Measurements from ENCODE around the gene ZNF148.

Gene ZNF148

DNA sequence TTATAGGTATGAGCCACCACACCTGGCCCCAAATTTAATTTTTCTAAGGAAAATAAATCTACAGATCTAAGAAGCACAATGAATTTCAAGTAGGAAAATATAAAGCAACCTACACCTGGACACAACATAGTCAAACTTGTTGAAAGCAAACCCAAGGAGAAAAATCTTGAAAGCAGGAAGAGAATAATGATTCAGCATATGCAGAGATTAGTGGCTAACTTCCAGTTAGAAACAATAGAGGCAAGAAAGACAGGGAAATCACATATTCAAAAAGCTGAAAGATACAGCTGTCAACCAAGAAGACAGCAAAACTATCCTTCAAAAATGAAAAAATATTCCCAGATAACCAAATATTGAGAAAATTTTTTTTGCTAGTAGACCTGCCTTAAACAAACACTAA lies 49.4 kb downstream of the ZNF148 start:
- DNase-seq = no peak

DNA sequence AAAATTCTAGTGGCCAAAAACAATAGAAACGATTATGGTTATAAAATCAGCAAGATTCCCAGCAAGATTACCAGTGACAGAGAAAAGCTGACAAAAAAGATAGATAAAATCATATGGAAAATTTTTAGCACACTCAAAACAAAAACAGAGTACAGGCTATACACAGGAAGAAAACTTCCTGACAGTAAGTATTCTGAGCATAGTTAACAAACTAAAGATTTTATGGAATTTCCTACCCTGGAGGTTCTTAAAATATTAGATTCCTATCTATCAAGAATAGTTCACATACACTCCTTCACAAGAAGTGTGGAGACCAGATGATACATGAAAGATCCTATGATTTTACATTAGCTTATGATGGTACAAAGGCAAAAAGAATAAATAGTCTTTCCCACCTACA lies 50.8 kb downstream of the ZNF148 start:
- no peak for DNase-seq

DNA sequence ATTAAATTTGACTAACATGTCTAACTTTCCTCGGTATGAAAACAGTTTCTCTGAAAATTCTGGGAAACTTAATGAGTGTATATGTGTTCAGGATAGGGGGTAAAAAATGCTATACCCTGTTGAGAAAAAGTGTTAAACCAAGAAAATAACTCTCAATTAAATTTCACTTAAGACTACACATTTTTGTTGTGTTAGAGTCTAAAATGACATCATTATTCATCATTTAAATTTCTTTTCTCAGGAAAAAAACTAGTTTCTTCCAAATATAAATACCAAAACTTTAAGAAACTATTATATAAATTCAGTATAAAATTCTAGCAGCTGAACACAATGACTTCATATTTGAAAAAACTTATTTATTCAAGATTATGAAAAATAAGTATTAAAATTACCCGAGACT lies 52.2 kb downstream of the ZNF148 start:
- no peak for DNase-seq

DNA sequence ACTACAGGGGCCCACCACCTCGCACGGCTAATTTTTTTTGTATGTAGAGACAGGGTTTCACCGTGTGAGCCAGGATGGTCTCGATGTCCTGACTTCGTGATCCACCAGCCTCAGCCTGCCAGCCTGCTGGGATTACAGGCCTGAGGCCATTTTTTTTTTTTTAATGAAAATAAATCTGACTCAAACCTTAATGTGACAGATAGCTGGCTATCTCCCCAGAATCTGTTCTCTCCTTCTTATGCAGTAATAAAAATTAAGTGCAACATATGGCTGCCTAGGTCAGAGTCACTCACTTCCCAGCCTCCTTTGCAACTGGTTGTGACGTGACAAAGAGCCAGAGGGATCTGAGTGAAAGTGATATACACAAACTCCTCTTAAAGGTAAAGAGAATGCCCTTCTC lies 53.0 kb downstream of the ZNF148 start:
- DNase-seq = no peak

DNA sequence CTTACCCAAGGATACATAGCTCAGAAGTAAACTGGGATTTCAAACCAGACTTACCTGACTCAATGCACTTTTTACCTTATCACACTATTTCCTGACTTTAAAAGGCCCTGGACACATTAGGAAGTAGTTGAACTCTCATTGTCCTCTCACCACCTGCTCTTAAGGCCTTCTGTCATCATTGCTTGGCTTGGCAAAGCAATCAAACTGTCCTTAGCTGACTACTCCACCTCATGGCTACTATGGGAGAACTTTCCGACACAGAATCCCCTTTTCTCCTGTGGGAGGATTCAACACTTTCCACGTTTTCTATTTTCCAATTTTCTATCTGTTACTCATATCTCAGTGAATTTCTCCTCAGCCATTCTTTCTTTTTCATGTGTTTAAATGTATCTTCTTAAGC lies 55.4 kb downstream of the ZNF148 start:
- DNase-seq = no peak

DNA sequence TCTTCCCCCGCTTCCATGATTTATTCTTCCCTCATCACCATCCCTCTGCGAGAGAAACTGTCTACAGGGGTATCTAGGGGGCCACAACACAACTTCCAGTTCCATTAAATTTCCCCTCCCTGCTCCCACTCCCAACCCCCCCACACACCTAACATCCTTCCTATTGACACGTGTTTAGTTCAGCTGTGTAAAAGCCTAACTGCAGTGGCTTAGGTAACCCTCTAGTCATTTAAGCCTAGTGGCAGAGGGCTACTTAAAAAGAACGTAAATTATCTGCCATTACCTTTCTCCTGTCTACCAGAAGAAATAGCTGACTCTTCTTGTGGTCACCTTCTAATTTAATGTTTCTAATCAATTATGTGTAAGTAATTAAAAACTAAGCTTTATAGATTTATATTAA lies 56.3 kb downstream of the ZNF148 start:
- no peak for DNase-seq

DNA sequence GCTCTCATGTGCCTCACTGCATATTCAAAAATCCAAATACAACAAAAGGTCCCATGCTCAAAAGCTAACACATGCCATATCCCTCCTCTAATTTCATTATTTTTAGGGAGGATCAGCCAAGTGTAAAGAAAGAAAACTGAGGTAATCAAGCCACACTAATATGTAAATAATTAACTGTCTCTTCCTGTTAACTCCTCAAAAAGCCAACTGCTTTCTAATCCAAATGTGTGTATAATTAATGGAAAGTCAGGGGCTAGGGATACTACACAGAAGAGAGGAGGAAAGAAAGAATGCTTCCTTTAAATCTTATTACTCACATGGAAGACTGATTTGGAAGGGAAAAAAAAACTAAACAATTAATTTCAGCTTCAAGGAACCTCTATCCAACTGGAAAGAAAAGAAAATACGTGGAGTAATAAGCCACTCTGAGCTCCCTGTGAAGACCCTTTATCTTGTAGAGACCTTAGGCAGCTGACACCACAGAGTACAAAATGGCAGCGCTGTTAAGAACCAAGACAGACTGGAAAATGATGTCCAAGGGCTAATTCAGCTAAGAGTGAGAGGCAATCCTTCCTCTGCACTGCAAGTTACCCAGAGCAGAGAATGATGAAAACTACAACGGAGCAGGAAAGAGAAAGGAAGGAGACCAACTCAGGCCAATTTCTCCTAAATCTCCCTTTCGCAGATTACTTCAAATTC lies 56.8 kb downstream of the ZNF148 start:
- no peak for DNase-seq

DNA sequence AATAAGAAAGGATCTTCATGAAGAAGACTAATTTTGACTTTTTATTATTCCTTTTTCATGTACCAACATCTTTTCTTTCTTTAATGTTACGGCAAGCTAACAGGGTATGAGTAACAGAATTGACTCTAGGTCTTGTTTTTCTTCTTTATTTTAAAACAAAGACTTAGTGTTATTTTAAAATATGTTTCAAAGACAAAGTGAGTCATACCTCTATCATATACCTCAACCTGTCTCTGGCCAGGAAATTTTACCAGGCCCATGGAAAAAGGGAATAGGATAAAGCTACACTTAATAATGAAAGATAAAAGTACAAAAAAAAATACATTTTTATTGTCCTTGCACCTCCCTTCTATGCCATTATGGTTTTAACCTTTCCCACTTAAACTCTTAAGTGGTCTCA lies 57.4 kb downstream of the ZNF148 start:
- DNase-seq = no peak

DNA sequence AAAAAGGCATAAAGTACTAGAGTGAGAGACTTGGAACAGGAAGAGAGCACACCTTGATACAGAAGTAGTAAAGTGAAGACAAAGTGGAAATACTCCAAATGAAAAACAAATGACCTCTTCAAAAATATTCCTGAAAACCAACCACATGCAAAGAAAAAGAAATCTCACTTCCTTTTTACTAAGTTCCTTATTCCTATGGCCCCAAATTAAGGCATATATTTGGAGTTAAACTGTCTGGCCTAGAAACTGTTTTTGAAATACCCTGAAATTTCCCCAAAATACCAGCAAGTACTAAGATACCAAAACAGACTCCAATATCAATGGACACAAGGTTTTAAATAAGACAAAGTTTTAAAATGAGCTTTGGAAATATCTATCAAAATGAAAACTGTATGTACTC lies 58.2 kb downstream of the ZNF148 start:
- no peak for DNase-seq

DNA sequence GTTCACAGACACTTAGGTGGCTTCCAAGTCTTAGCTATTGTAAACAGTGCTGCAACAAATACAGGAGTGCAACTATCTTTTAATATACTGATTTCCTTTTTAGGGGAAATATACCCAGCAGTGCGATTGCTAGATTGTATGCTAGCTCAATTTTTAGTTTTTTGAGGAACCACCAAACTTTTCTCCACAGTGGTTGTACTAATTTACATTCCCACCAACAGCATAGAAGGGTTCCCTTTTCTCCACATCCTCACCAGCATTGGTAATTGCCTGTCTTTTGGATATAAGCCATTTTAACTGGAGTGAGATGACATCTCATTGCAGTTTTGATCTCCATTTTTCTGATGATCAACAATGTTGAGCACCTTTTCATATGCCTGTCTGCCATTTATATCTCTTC lies 58.9 kb downstream of the ZNF148 start:
- DNase-seq = no peak

DNA sequence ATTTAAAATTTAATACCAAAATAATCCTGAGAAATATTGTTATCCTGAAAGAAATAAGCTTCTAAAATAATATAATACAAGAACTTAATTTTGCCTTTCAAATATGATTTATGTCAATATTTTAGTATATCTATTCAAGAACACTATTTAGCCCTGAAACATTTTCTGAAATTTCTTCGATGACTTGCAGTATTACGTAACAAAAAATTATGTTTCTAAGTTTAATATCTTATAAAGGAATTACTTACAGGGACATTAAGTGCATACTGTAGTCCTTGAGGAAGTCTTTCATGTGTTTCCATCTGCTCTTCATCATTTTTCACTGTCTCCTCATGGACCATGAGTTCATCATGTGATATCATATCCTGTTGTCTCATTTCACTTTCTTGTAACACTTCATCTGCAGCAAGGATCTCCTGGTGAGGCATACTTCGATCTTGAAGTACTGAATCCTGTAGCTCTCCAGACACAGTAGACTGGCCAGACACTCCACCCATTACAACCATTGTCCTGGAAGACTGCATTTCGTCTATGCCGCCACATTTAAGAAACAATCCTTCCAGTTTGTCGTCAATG lies 62.0 kb downstream of the ZNF148 start:
- DNase-seq = peak; percentile 37

DNA sequence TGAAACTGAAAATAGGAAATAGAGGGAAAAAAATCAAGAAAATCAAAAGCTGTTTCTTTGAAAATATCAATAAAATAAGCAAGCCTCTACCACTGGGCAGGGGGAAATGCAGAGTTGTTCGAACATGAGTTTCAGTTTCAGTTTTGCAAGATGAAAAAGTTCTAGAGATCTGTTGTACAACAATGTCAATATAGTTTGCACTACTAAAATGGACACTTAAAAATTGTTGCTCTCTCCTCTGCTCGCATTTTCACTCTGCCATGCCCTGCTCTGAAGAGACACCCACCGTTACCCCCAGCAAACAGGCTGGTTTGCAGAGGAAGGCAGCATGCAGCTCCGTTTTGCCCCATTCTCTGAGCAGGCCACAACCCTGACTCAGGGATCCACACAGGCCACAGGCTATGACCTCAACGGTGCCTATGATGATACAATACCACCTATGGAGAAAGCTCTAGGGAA lies 64.5 kb downstream of the ZNF148 start:
- DNase-seq = peak; percentile 60

DNA sequence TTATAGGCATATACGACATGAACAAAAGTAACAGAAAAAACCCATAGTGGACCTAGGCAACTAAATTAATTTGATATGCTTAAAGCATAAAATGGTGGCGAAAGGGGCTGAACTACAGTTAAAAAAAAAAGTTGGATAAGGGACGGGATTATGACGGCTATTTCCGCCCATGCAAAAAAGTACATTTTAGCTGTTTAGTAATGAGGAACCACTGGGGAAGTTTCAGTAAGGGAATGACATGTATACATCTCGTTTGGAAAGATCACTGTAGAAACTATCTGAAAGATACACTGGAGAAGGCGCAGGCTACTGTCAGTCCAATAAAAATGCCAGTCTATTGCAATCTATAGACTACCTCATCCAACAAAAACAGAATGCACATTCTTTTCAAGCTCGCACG lies 65.6 kb downstream of the ZNF148 start:
- DNase-seq = no peak

DNA sequence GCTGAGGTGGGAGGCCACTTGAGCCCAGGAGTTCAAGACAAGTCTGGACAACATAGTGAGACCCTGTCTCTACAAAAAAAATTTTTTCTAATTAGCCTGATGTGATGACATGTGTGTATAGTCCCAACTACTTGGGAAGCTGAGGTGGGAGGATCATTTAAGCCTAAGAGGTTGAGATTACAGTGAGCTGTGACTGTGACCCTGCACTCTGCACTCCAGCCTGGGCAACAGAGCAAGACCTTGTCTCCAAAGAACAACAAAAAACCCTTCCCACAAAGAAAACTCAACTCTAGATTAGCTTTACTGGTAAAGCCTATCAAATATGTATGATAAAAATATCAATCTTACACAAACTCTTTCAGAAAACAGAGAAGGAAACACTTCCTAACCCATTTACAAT lies 68.5 kb downstream of the ZNF148 start:
- no peak for DNase-seq

DNA sequence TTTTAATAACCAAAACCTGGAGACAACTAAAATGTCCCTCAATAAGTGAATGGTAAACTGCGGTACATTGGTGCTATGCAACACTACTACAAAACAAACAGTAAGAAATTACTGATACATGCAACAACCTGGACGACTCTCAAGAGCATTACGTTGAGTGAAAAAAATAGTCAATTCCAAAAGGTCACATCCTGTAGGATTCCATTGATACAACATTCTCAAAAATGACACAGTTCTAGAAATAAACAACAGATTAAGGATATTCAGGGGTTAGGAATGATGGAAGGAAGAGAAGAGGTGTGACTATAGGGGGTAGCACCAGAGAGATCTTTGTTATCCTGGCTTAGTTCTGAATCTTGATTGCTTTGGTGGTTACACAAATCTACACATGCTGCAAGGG lies 72.2 kb downstream of the ZNF148 start:
- DNase-seq = no peak

DNA sequence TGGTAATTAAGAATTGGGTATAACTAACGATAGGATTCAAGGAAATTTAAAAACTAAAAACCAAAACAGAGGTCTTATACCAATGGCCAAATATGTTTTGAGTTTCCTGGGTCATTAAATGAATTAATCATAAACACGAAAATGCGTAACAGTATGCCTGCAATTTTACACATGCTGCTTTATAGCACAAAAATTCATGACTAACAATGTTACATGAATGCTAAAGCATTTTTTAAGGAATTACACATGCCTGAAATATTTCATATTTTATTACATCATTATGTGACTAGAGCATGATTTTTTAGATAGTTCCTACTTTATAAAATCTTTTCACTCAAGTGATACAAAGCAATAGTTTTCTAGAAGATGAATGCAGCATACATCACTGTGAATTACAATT lies 74.7 kb downstream of the ZNF148 start:
- no peak for DNase-seq

DNA sequence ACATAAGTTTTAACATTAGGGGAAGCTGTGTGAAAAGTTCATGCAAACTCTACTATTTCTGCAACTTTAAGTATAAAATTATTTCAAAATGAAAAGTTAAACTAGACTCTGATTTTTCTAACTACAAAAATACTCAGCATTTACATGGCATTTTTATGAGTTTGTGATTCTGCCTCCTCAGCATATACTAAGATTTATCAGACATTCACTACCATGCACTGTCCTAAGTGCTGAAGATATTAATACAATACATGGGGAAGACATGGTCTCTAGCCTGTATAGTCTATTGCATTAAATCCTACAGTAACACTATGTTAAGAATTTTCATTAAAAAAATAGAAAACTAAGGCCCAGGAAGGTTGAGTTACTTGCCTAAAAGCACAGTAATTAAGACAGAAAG lies 80.7 kb downstream of the ZNF148 start:
- DNase-seq = no peak

DNA sequence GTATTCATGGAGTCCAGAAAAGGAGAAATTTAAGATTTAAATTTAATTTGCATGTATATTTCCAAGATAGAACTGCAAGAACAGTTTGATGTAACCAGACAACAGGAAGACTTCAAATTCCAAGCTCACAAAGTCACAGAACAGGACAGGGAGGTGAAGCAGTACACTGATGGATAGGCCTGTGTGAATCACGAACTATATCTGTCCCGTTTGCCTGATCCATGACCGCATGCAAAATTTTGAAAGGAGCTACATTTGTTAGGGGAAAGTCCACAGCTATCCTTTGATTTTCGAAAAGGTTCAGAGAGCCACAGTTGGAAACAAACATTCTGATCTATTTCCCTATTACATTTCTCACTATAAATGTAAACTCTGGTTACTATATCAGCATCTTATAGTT lies 83.1 kb downstream of the ZNF148 start:
- no peak for DNase-seq

DNA sequence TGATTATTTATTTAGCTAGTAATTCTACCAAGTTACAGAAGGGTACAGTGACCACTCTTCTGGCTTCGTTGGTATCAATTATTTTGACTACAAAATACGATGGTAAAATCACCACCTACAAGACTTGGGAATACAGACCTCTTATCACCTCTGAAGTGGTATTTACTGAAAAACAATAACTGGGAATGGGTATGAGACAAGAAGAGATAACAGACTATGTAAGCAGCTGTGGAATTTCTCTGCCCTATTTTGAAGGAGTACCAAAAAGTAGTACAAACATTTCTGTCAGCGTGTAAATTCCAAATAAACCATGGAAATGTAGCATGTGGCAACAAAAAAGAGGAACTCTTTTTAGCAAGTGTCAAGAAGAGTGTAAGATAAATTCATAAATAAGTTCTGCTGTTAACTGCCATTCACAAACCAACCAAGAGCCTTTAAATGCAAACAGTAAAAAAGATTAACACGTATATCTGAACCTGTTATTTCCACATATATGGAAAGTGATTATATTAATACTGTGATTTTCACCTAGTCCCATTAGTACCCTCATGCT lies 85.6 kb downstream of the ZNF148 start:
- no peak for DNase-seq

DNA sequence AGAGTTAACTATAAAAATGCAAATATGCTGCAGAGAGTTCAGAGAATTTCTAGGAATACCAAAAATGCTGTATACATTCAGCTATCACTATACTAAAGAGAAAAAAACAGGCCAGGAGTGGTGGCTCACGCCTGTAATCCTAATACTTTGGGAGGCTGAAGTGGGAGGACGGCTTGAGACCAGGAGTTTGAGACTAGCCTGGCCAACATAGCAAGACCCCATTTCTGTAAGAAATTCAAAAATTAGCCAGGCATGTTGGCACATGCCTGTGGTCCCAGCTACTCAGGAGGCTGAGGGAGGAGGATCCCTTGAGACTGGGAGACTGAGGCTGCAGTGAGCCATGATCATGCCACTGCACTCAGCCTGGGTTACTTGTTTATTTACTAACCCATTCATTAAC lies 87.9 kb downstream of the ZNF148 start:
- no peak for DNase-seq

DNA sequence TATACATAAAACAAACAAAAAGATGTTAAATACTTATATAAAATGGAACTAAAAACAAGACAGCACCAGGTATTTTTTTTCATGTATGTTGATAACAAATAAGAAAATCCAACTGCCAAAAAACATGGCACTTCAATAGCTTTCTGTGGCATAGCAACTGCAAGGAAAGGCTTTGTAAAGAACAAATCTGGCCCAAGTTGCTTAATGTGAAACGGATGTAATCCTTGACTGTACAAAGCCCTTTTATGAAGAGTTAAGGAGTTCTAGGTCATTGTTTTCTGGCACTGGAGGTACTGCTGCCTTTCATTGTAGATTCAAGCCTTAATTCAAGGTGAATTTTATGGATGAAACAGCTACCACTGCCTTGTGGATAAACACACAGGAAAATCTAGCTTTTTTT lies 93.7 kb downstream of the ZNF148 start:
- DNase-seq = no peak

DNA sequence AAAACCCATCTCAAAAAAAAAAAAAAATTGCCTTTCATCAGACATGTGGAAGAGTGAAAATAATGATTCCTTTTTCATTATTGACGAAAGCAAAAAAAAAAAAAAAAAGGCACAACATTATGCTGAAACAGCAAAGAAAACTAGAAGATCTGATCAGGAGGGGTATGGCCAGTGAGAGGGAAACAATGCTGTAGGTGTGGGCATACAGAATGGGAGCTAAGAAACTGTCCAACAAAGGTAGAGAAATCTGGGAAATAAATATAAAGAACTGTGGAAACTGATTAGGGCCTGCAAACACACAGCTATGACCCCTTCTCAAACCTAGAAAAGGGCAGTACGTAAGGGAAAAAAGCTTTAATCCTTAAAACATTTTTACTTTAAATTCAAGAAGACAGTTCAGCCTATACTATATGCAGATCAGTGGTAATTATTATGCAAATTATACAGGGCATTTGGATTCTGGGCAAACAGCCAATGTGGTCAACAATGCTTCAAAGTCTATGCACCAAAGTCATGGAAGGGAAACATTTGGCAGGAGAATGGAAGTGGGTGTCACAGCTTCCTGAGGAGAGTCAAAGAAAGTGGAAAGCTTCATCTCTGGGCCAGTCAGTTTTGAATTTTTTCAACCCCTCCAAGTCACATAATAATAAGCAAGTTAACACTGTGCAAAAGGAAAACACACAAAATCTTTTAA lies 94.3 kb downstream of the ZNF148 start:
- DNase-seq = no peak

DNA sequence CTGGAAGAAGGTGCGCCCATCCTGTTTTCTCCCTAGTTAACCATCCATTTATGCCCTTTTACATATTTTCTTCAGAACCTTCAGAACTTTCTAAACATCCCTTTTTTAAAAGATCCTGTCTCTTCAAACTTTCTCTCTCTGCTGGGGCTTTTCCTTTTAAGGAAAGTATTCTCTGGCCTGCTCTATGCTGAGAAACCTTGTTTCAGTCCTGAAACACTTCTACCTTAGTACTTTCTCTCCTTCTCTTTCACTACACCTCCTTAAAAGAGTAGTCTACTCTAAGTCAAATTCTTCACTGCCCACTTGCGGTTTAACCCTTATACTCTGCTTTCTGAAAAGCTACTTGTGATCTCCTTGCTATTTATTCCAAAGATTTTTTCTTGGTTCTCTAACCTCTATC lies 97.0 kb downstream of the ZNF148 start:
- DNase-seq = no peak

DNA sequence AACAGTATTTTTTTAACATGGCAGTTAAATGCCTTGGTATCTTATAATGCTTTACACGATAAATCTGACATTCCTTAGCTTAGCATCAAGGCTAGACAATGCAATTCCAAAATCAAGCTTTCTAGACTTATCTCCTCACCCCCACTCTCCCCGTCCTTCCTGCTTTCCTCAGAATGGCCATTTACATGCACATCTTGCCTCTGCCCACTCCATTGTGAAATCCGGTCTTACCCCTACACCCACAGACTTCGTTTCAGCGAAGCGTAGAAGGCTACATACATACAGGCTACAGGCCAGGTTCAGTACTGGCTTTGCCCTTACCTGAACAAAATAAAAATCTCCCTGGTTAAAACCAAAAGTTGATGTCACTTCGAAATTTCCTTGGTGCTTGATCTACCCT lies 104.0 kb downstream of the ZNF148 start:
- no peak for DNase-seq

Measured in activated CD4-positive, alpha-beta T cell treated with anti-CD3 and anti-CD28 coated beads, Interleukin-10, Interleukin-2, amounts not matched to agents 100 ng/mL and 50 ng/mL, durations not matched to agents 16 hours and 8 hours (primary cell).